HG02588 (cell line): ENCODE data around the gene GPRIN3.
"Not testable (repeated sequence)": the region's sequence is repeated elsewhere in the genome, so short reads cannot be mapped to it uniquely, and the experiment has no call there.

ENCODE experiments used
- ATAC-seq: cut with Tn5 transposase; IDR thresholded peaks from one replicate; pipeline ENCODE4 v1.9.1; 2021; ENCODE audit warnings: mild to moderate bottlenecking, moderate library complexity; ENCODE audit not compliant: unreplicated experiment

GPRIN3 gene

DNA sequence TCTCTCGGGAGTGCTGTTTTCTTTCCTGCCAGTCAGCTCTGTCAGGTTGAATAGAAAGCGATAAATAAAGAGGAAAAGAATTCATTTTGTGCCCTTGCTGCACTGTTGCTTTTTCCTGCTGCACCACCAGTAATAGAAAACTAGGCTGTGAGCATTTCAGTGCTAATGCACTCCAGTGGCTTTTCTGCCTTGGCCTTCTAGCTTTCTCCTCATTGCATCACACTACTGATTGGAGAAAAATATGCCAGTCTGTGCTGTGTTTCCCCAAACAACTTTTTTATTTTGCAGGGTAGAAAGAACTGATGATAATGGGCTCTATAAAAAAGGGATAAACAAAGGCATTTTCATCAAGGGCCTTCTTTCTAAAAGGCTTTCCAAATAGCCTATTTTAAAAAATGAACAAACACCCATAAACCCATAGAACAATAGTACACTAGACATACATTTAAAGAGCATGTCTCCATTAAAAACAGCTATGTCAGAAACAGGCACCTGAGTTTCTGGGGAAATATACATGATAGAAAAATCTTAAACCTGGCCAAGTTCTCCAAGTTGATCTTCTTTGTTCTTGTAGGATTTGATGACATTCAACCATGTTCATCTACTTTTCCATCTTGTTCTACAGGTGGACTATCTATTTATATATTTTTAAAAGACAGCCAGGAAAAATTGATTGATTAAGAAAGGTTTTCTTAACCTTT lies 86.3 kb downstream of the GPRIN3 start:
- no peak for ATAC-seq

DNA sequence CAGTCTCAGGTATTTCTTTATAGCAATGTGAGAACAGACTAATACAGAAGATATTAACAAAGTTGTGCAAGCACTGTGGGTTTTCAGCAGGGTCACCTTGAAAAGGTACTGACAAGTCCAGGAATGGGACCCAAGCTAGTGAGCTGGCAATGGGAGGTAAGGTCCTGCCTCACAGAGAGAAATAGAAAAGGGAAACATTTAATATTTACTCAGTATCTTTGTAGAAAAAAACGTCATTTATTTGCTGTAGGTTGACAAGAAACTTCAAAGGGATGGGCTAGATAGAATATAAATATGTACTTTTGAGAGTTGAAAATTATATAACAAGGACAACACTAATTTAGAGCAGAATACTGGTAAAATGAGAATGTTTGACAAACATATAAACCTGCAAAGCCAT lies 89.0 kb downstream of the GPRIN3 start:
- ATAC-seq, result no peak

DNA sequence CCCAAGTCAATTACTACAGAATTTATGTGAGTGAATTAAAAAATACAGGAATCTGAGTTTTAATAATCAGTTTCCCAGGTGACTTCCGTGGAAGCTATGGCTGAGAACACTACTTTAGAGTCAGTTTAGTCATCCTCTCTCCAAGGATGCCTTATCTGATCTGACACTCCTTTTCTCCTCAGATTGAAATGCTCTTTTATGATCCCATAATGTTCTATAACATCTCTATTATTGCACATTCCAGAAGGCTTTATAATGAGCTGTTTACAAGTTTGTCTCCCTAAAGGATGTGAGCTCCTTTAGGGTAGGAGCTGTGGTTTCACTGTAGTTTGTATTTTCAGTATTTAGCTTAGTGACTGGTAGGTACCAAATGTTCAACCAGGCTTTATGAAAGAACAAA lies 90.0 kb downstream of the GPRIN3 start:
- no peak for ATAC-seq

DNA sequence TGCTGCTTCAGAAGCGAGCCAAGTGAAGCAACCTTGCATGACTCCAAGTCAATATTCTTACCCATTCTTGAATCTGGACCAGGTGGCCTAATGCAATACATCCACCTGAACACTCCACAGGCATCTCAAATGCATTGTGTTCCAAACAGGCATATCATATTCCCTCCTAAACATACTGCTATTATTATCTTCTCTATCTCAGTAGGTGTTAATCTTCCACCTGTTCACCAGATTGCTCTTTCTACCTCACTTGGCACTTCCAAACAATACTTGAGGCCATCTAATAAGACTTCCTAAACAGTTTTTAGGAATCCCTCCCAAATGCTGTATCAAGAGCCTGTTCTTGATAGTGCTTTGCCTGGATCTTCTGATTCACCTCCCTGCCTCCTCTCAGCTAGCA lies 90.7 kb downstream of the GPRIN3 start:
- ATAC-seq, result no peak

DNA sequence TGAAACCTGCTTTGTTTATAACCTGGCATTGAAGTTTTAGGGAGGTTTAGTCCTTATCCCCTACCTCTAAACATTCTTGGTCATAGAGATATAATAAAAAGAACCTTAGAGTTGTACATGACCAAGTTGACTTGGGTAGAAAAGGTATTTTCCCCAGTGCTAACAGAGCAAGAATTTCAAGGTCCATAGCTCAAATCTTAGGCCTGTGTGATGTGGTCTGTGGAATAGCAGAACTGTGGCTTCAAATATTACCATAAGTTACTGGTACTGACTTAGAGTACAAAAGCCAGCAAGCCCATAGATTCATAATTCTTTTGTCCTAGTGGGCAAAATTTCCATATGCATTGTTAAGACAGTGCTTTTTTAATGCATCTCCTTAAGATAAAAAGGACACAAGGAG lies 91.2 kb downstream of the GPRIN3 start:
- no peak for ATAC-seq

DNA sequence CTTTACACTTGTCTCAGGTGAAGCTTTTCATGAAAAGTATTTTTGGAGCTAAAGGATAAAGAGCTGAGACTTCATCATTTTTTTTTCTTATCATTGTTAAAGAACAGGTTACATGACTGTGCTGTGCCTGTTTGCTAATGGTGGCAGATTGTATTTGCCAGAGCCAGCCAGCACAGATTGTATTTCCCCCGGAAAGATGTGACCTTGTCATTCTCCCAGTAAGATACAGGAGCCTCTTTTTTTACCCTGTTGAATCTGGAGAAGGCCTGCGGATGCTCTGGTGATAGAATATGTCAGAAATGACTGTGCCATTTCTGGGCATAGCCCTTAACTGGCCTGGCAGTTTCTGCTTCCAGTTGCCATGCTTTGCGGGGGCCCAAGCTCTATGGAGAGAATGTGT lies 91.9 kb downstream of the GPRIN3 start:
- ATAC-seq, result no peak

- ATAC-seq, result no peak
Observed at GRCh38 chr4:89214308-89214707, 93.3 kb downstream of the GPRIN3 start.

GRCh38 chr4:89213382-89213701 lies 94.3 kb downstream of the GPRIN3 start:
- no peak for ATAC-seq

GRCh38 chr4:89212666-89213381 lies 94.8 kb downstream of the GPRIN3 start:
- no peak for ATAC-seq

- no peak for ATAC-seq
Observed at GRCh38 chr4:89204624-89205023, 103.0 kb downstream of the GPRIN3 start.

GRCh38 chr4:89203902-89204301 lies 103.7 kb downstream of the GPRIN3 start:
- ATAC-seq, result no peak

- not testable (repeated sequence) for ATAC-seq
Observed at GRCh38 chr4:89199394-89199793, 108.2 kb downstream of the GPRIN3 start.

- ATAC-seq, result no peak
Observed at GRCh38 chr4:89197920-89198319, 109.7 kb downstream of the GPRIN3 start.

DNA sequence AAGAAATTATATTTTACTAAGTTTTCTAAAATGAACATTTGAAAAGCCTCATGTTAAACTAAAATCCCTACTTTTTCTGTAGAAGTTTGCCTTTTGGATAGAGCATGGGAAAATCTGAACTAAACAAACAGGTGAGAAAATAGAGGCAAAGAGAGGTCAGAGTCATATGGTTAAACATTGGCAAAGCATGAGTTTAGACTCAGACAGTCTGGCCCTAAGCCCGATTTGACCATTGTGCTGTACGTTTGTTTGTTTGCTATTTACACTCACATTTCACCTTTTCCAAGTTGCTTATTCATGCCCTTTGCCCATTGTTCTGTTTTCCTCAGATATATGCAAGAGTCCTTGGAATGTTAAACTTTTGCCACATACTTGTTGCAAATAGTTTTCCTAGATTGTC lies 110.9 kb downstream of the GPRIN3 start:
- ATAC-seq, result no peak

- ATAC-seq, result no peak
Observed at GRCh38 chr4:89196056-89196674, 111.4 kb downstream of the GPRIN3 start.

GRCh38 chr4:89193843-89194242 lies 113.8 kb downstream of the GPRIN3 start:
- no peak for ATAC-seq
